ENCODE results near the gene SUN5. TPM values are rescaled to one million over a fixed set of nuclear protein-coding genes. Genes with fewer than 3 reads are reported as not detected.

The SUN5 gene
- total RNA-seq, 1 donor from 2014 or later, result not detected

DNA sequence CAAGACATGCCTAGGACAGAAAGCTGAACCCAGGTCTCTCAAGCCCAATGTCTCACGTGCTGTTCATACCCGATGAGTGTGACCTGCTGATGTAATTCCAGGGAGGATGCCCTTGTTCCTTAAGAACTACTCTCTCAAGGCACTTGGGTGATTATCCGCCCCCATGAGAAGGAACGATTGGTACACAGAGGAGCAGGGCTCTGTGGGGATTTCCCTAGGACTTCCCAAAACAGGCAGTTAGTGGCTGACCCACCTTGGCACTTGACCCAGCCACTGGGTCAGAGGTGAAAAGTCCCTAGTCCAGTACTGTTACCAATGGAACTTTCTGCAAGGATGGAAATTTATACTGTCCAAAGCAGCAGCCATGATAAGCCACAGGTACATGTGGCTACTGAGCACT lies 18.1 kb upstream of the SUN5 start:
- Mint-ChIP-seq H3K9me3 (no peaks in the 10 kb centered on the region), H3K4me1 (no peaks in the 10 kb centered on the region), H3K27ac (no peak overlapping the region), H3K36me3 (no peaks in the 10 kb centered on the region), H3K4me3 (no peak overlapping the region), H3K27me3 (ENCODE audit: low read depth) (peaks cover 16% of the 10 kb centered on the region)
- DNase-seq (ENCODE audit: low spot score in 2 of 2, unreplicated experiment in 2 of 2), result no peak
- TF ChIP-seq, protein P1, sequence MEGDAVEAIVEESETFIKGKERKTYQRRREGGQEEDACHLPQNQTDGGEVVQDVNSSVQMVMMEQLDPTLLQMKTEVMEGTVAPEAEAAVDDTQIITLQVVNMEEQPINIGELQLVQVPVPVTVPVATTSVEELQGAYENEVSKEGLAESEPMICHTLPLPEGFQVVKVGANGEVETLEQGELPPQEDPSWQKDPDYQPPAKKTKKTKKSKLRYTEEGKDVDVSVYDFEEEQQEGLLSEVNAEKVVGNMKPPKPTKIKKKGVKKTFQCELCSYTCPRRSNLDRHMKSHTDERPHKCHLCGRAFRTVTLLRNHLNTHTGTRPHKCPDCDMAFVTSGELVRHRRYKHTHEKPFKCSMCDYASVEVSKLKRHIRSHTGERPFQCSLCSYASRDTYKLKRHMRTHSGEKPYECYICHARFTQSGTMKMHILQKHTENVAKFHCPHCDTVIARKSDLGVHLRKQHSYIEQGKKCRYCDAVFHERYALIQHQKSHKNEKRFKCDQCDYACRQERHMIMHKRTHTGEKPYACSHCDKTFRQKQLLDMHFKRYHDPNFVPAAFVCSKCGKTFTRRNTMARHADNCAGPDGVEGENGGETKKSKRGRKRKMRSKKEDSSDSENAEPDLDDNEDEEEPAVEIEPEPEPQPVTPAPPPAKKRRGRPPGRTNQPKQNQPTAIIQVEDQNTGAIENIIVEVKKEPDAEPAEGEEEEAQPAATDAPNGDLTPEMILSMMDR (IDR thresholded peaks at IDR 0.05; ENCODE audit: unreplicated experiment), result no peak

DNA sequence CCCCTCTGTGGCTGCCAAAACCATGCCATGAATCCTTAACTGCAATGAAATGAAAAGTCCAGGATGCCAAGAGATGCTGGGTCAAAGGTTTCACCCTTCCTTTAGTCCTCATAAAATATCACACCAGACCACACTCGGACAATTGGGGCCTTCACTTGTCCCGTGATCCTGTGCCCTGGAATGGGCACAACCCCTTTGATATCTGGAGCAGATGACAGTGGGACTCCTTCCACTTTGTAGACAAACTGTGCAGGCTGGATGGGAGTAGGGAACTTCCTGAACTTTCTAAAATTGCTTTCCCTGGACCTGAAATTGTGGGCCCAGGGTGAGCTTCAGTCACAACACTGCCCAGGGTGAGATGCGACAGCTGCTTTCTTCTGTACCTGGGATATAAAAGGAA lies 17.6 kb upstream of the SUN5 start:
- H3K4me3 Mint-ChIP-seq, result no peak overlapping the region

DNA sequence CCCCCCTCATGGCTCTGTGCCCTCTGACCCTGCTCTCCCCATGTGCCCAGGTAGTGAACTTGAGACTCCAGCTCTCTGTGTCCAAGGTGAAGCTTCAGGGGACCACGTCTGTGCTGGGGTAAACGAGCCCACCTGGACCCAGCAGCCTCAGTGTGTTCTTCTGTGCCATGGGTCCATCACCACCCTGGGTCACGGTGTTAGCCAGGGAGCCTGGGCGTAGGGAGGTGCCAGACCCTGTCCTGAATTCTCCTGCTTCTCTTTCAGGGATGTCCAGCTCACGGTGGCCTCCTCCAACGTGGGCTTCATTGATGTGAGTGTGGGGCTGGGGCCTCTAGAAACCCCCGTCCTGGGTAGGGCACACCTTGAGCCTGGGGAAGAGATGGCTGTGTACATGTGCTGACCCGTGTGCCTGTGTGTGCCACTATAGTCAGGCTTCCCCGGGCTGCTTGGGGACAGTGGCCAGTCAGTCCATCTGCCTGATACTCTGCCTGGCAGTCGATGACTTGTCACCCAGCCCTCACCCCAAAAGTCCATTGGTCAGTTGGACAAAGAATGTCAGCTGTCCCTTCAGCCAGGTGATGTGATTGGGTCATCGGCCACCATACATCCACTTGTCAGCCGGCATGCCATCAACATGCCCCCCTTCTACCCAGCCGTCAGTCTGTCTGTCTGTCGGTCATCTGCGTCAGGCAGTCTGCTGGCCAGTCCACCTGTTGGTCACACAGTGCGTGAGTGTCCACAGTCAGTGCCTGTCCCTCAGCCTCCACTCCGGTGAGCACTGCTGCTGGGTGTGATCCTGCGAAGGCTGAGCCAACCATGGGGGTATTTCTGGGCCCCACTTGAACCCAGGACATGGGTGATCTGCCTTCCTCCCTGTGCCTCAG lies 16.3 kb upstream of the SUN5 start:
- no peak overlapping the region for H3K27ac Mint-ChIP-seq
- no peaks in the 10 kb centered on the region for H3K4me1 Mint-ChIP-seq
- TF ChIP-seq, protein P1 (IDR thresholded peaks at IDR 0.05; ENCODE audit: unreplicated experiment), result no peak
- H3K9me3 Mint-ChIP-seq, result no peaks in the 10 kb centered on the region
- DNase-seq (ENCODE audit: low spot score in 2 of 2, unreplicated experiment in 2 of 2), result no peak
- H3K36me3 Mint-ChIP-seq, result no peaks in the 10 kb centered on the region
- no peak overlapping the region for H3K4me3 Mint-ChIP-seq
- H3K27me3 Mint-ChIP-seq (ENCODE audit: low read depth), result peaks cover 22% of the 10 kb centered on the region

More for the DNA sequence above, 17.6 kb upstream of the SUN5 start:
- Mint-ChIP-seq H3K4me1 (no peaks in the 10 kb centered on the region), H3K36me3 (no peaks in the 10 kb centered on the region), H3K9me3 (no peaks in the 10 kb centered on the region), H3K27me3 (ENCODE audit: low read depth) (peaks cover 14% of the 10 kb centered on the region), H3K27ac (no peak overlapping the region)
- TF ChIP-seq, protein P1 (IDR thresholded peaks at IDR 0.05; ENCODE audit: unreplicated experiment), result no peak
- DNase-seq (ENCODE audit: low spot score in 2 of 2, unreplicated experiment in 2 of 2), result no peak

DNA sequence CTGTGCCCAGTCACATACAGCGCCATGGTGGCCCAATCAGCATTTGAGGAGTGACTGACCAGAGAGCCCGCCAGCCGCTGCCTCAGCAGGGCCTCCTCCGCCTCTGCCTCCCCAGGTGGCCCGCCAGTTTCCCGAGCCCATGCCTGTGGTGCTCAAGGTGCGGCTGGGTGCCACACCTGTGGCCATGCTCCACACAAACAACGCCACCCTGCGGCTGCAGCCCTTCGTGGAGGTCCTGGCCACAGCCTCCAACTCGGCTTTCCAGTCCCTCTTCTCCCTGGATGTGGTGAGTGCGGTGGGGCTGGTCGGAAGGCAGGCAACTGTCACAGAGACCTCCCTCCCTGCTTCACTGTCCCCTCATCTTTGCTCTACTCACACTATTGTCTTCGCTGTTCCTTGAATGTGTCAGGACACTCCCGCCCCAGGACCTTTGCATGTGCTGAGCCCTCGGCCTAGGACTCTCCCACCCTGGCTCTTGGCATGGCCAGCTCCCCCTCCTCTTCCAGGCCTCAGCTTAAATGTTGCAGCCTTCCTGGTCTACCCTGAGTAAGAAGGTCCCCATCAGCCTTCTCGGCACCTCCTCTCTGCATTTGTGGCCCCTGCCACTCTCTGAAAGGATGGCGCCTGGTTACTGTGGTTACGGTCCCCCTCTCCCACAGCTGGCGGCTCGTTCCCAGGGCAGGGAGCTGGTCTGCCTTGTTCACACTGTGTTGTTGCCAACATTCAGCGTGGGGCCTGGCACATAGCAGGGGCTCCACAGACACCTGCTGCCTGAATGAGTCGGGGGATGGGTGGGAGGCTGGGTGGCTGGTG lies 15.4 kb upstream of the SUN5 start:
- Mint-ChIP-seq H3K4me1 (no peaks in the 10 kb centered on the region), H3K4me3 (no peak overlapping the region), H3K27me3 (ENCODE audit: low read depth) (peaks cover 30% of the 10 kb centered on the region), H3K27ac (no peak overlapping the region), H3K9me3 (no peaks in the 10 kb centered on the region), H3K36me3 (no peaks in the 10 kb centered on the region)
- DNase-seq (ENCODE audit: low spot score in 2 of 2, unreplicated experiment in 2 of 2), result no peak
- TF ChIP-seq, protein P1 (IDR thresholded peaks at IDR 0.05; ENCODE audit: unreplicated experiment), result no peak

DNA sequence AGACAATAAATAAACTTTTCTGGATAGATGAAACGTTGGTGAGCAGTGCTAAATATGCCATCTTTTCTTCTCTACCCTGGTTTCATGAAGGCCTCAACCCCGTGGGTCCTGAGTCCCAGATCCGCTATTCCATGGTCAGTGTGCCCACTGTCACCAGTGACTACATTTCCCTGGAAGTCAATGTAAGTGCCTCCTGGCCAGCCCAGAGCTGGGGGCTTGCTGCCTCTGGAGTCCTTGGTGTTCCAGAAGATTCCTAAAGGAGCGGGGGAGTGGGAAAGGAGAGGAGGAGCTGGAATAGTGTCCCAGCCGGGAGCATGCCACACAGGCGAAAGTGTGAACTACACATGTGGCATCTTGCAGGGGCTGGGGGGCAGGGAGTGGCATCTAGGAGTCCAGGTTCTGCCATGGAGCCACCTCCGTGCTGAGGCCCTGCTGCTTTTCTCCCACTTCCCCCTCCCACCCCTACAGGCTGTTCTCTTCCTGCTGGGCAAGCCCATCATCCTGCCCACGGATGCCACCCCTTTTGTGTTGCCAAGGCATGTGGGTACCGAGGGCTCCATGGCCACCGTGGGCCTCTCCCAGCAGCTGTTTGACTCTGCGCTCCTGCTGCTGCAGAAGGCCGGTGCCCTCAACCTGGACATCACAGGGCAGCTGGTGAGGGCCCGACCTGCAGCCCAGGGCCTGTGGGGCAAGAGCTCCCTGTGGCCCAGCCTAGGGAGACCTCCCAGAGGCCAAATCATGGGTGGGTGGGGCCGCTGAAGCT lies 14.1 kb upstream of the SUN5 start:
- Mint-ChIP-seq H3K36me3 (no peaks in the 10 kb centered on the region), H3K27ac (no peak overlapping the region), H3K4me1 (no peaks in the 10 kb centered on the region), H3K9me3 (no peaks in the 10 kb centered on the region), H3K27me3 (ENCODE audit: low read depth) (peaks cover 38% of the 10 kb centered on the region), H3K4me3 (no peak overlapping the region)
- no peak for DNase-seq (ENCODE audit: low spot score in 2 of 2, unreplicated experiment in 2 of 2)
- TF ChIP-seq, protein P1 (IDR thresholded peaks at IDR 0.05; ENCODE audit: unreplicated experiment), result no peak
